GM23248 (cell line): Measurements from ENCODE around the gene NAALADL2.

ENCODE experiments used
- EZH2 ChIP-seq: fragments of 200-600 bp; sonication (generic); IDR thresholded peaks from 2 replicates; pipeline ENCODE4 v1.6.1; 2018; ENCODE audit warnings: antibody characterized with exemption, mild to moderate bottlenecking; ENCODE audit not compliant: insufficient read depth, poor library complexity, severe bottlenecking
- EZH2phosphoT487 ChIP-seq: fragments of 200-600 bp; sonication (generic); IDR thresholded peaks from 2 replicates; pipeline ENCODE4 v1.6.1; 2018; ENCODE audit warnings: antibody characterized with exemption, moderate library complexity, mild to moderate bottlenecking, low read depth; ENCODE audit not compliant: insufficient read depth

DNA sequence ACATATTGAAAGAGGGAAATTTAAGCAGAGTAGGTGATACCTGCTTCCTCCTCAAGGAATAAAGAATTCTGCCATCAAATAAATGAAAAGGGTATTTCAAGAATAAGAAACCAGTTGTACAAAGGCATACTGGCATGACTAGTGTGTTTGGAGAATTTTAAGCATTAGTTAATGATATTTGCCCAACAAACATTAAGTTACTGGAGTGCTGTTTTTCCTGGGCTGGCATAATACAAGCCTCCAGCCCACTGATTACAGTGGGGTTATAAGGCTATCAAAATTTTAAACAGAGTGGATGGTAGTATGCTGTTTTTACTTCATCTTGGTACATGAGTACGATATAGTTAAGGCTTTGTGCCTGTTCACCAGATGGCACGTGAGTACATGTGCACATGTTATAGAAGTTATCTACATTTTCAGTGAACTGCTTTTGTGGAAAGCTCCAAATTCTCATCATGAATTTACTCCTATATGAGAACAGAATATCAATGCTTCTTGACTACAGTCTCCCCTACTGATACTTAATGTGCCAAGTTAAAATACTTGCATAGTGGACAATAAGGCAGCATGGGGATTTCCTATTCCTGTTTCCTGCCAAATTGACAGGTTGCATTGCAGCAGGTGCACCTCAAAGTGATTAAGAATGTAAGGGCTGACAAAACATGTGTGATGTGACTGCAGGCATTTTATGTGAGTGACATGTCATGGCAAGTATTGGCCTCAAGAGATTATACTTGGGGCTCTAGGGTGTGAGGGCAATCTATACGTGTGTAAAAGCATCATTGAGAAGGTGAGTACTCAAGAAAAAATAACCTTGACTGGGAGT lies 14.9 kb downstream of the NAALADL2 start:
- TF ChIP-seq EZH2 (no peak), EZH2phosphoT487 (no peak)
